Stomach (tissue), 9 donors: ENCODE results near the gene RPL15. TPM values are rescaled to one million over a fixed set of nuclear protein-coding genes. Genes with fewer than 3 reads are reported as not detected.

Experiments used
- DNase-seq, 2 donors: peaks; one replicate each; pipeline versions ENCODE4 v3.0.0 to v3.0.0-alpha.2; 2013 to 2019
- H3K27ac ChIP-seq, 5 donors: fragments of 200-600 bp in 4 of 5; sonication (generic) in 4 of 5; one replicate each; pipeline ENCODE4 v1.5.1; 2013 to 2019; ENCODE audit warnings: mild to moderate bottlenecking in 1 of 5, moderate library complexity in 1 of 5
- H3K27me3 ChIP-seq, 3 donors: fragments of 200-600 bp; sonication (generic); one replicate each; pipeline ENCODE4 v1.5.1; 2017 to 2019; ENCODE audit warnings: mixed run types in 1 of 3
- H3K36me3 ChIP-seq, 4 donors: fragments of 200-600 bp; sonication (generic); 1 replicate in 3 of 4; 2 replicates in 1 of 4; pipeline ENCODE4 v1.5.1; 2016 to 2019
- H3K4me1 ChIP-seq, 4 donors: fragments of 200-600 bp; sonication (generic); one replicate each; pipeline ENCODE4 v1.5.1; 2016 to 2019
- H3K4me3 ChIP-seq, 4 donors: fragments of 200-600 bp; sonication (generic) in 3 of 4; one replicate each; pipeline ENCODE4 v1.5.1; 2016 to 2019; ENCODE audit warnings: mild to moderate bottlenecking in 1 of 4
- H3K9me3 ChIP-seq, 4 donors: fragments of 200-600 bp; sonication (generic); one replicate each; pipeline ENCODE4 v1.5.1; 2016 to 2019
- EP300 ChIP-seq: sonication (generic); formaldehyde crosslinking; IDR thresholded peaks from one replicate; pipeline ENCODE4 v1.6.1; 2017; ENCODE audit warnings: antibody characterized with exemption
- POLR2A ChIP-seq, 4 donors: fragments of 450-650 bp; IDR thresholded peaks; one replicate each; pipeline ENCODE4 v1.6.1; 2016; ENCODE audit warnings: antibody characterized with exemption in 4 of 4, control low read depth in 2 of 4, mild to moderate bottlenecking in 1 of 4, moderate library complexity in 1 of 4
- POLR2AphosphoS5 ChIP-seq, 3 donors: sonication (generic); formaldehyde crosslinking; IDR thresholded peaks; one replicate each; pipeline ENCODE4 v1.6.1; 2016; ENCODE audit warnings: antibody characterized with exemption in 3 of 3
- WGBS, 5 donors: extraction: QIAGEN DNeasy Blood & Tissue Kit in 3 of 5; methylation state at CpG; one replicate each; pipeline versions ENCODE4 v1.1.5 to v1.1.7; 2013 to 2018; 5-methylcytosine and 5-hydroxymethylcytosine counted together
- intact Hi-C: fragments of 100-400 bp; cut with DNase I; formaldehyde crosslinking; loops from one replicate; pipeline ENCODE4 v1.15.1; 2023; ENCODE audit warnings: low total_unique reads
- polyA plus RNA-seq, 3 donors: library from polyadenylated mRNA; stranded (reverse); fragments of 200-250 nt; gene quantifications; one replicate each; pipeline ENCODE4 v1.2.3, GENCODE V29; 2013
- total RNA-seq, 5 donors: library from RNA; depleted of rRNA; stranded (reverse); fragments of >200 nt; gene quantifications; one replicate each; pipeline versions ENCODE4 v1.1.0 to v1.2.3, GENCODE V29; 2014 to 2016
- TF ChIP-seq, protein P1 (sequence below), 7 experiments: fragments of 450-650 bp in 4 of 7; fragments of 200-600 bp in 3 of 7; sonication (generic) in 3 of 7; IDR thresholded peaks; one replicate each; pipeline ENCODE4 v1.5.1; 2016 to 2019; ENCODE audit warnings: antibody characterized with exemption in 7 of 7, control low read depth in 2 of 7, mild to moderate bottlenecking in 1 of 7
- donor health status: healthy with polysubstance abuse.
- donor health status: Bipolar disorder and iron deficiency.
- donor health status: healthy.

RPL15 gene
- total and polyA plus RNA-seq, 8 donors: 121 to 4,768 (median 2,688) TPM

DNA sequence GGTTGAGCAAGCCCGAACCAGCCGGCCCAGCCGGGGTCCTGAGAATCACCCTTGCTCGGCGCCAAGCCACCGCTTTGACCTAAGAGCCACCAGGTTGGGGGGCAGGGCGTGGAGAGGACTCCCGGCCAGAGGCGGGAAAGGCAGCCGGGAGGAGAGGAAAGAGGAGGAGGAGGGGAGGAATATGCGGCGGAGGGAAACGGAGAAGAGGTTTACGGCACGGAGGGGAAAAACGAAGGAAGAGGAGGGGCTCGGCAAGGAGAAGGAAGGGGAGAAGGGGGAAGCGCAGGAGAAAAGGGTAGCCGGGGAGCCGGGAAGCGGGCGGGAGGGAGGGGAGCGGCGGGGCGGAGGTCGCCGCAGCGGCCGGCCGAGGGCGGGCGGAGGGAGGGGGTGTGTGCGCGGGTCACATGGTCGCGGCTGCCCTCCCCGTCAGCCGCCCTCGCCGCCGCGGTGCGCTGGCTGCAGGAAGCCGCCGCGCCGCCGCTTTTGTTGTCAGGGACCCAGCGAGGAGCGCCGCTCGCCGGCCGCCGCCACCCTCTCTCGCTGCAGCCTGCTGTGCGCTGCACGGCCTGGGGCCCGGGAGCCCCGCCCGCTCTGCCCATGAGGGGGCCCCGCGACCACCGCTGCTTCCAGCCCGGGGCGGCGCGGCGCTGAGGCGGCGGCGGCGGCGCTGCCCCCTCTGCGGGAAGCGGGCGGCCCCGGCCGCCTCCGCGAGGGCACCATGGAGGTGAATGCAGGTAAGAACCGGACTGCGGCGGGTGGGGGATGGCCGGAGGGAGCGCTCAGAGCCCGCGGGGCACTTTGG lies 28.1 kb downstream of the RPL15 start, which contains the start of gene NR1D2:
NR1D2 (plus strand) TSS at position 426 of the 802 bp plus-strand sequence; CDS start at position 719, 293 bp downstream.
- Histone ChIP-seq H3K9me3 (no peaks in the 10 kb centered on the region), H3K27ac (peak within 1 kb of the TSS; percentile 96 to 100 (median 100)), H3K27me3 (no peaks in the 10 kb centered on the region), H3K4me1 (peaks cover 22 to 50% (median 42%) of the 10 kb centered on the region in 4 donors), H3K36me3 (no peaks in the 10 kb centered on the region), H3K4me3 (peak within 1 kb of the TSS; percentile 65 to 96 (median 86))
- intact Hi-C loops: no loop called here
- peak; percentile 34 to 92 (median 90) for TF ChIP-seq POLR2AphosphoS5 (IDR thresholded peaks at IDR 0.05)
- TF ChIP-seq, protein P1, sequence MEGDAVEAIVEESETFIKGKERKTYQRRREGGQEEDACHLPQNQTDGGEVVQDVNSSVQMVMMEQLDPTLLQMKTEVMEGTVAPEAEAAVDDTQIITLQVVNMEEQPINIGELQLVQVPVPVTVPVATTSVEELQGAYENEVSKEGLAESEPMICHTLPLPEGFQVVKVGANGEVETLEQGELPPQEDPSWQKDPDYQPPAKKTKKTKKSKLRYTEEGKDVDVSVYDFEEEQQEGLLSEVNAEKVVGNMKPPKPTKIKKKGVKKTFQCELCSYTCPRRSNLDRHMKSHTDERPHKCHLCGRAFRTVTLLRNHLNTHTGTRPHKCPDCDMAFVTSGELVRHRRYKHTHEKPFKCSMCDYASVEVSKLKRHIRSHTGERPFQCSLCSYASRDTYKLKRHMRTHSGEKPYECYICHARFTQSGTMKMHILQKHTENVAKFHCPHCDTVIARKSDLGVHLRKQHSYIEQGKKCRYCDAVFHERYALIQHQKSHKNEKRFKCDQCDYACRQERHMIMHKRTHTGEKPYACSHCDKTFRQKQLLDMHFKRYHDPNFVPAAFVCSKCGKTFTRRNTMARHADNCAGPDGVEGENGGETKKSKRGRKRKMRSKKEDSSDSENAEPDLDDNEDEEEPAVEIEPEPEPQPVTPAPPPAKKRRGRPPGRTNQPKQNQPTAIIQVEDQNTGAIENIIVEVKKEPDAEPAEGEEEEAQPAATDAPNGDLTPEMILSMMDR (IDR thresholded peaks at IDR 0.05): no peak
- DNase-seq: peak; percentile 88 to 96
- 0% methylated on average over 43 to 88 of the region's 88 CpGs for WGBS, 5 donors

DNA sequence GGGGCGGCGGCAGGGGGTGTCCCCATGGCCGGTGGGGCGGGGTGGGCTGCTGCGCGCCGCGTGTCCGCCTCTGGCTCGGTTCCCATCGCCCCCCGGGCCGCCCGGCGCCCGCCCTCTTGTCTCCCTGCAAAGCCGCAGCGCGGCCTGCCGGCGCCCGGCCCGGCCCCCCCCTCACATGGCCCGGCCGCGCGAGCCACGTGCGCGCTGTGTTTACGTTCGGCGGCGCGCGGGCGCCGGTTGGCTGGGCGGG lies 28.7 kb downstream of the RPL15 start:
- peaks cover 28 to 55% (median 48%) of the 10 kb centered on the region in 4 donors for H3K4me1 ChIP-seq

DNA sequence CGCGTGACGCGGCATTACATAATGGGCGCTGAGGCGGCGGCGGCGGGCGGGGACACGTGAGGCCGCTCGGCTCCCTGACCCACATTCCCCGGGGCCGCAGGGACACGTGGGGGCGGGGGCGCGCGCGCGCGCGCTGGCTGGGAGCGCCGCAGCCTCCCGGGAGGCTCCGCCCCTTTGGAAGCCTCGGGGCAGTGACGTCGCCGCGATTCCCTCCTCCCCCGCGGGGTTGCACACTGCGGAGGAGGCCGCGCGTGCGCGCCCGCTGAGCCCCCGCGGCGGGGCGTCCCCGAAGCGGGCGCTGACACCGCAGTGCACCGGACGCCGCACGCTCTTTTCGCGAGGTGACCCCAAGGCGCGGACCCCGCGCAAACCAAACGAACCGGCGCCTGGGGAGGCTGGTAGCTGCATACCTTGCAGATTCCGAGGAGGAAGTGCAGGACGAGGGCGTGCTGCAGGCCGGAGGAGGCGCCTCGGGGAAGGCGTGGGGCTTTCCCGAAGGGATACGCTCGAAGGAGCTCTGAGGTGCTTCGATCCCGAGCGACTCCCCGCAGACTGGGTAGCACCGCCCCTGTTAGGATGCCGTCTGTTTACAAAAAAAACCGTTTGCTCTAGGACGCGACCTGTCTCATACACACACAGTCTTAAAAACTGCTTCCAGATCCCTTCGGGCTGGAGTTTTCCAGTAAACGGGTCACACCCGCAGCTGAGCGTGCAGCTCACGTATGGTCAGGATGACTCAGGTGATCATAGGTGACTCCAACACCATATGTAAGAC lies 29.2 kb downstream of the RPL15 start:
- intact Hi-C loops: no loop called here
- Histone ChIP-seq H3K27me3 (no peaks in the 10 kb centered on the region), H3K9me3 (no peaks in the 10 kb centered on the region), H3K4me1 (peaks cover 33 to 60% (median 53%) of the 10 kb centered on the region in 4 donors), H3K27ac (peak overlapping the region; percentile 91 to 100 (median 98)), H3K36me3 (no peaks in the 10 kb centered on the region), H3K4me3 (peak overlapping the region; percentile 65 to 96 (median 86))
- WGBS, 5 donors: 0 to 1% (median 1%) methylated on average over 23 to 87 of the region's 87 CpGs
- DNase-seq: peak; percentile 99
- TF ChIP-seq POLR2A (IDR thresholded peaks at IDR 0.05): peak in 2 of 4 donors; percentile 15 to 35
- no peak for TF ChIP-seq EP300
- peak in 2 of 3 donors; percentile 50 to 83 for TF ChIP-seq POLR2AphosphoS5 (IDR thresholded peaks at IDR 0.05)
- TF ChIP-seq, protein P1 (IDR thresholded peaks at IDR 0.05): no peak

More for the DNA sequence above, 28.7 kb downstream of the RPL15 start:
- no peak for DNase-seq
- no peaks in the 10 kb centered on the region for H3K27me3 ChIP-seq
- intact Hi-C loops: no loop called here
- H3K9me3 ChIP-seq: no peaks in the 10 kb centered on the region
- TF ChIP-seq POLR2A (IDR thresholded peaks at IDR 0.05): no peak
- TF ChIP-seq POLR2AphosphoS5 (IDR thresholded peaks at IDR 0.05): peak in 2 of 3 donors; percentile 69 to 89
- no peak for TF ChIP-seq EP300
- H3K4me3 ChIP-seq: peak overlapping the region; percentile 65 to 96 (median 86)
- peak overlapping the region; percentile 96 to 100 (median 100) for H3K27ac ChIP-seq
- WGBS, 5 donors: 0 to 1% (median 0%) methylated on average over 1 to 38 of the region's 39 CpGs
- no peaks in the 10 kb centered on the region for H3K36me3 ChIP-seq

DNA sequence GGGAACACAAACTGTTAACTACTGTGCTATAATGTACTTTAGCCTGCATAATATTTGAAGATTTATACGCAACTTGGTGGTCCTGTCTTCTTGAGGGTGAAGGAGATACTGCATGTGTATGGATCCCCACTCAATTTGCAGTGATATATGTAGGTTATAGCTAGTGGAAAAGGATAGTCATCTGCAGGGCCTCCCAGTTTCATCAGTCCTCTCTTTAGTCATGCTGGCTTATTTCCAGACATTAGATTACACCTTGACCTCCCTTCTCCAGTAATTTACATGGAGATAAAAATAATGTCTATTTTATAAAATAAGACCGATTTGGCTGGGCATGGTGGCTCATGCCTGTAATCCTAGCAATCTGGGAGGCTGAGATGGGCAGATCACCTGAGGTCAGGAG lies 31.8 kb downstream of the RPL15 start:
- Histone ChIP-seq H3K36me3 (no peaks in the 10 kb centered on the region), H3K4me3 (no peak overlapping the region), H3K9me3 (no peaks in the 10 kb centered on the region), H3K4me1 (peaks cover 43 to 85% (median 65%) of the 10 kb centered on the region in 4 donors), H3K27me3 (no peaks in the 10 kb centered on the region), H3K27ac (peak overlapping the region in 4 of 5 donors; percentile 96 to 100 (median 99))
- intact Hi-C loops: no loop called here
- TF ChIP-seq, protein P1 (IDR thresholded peaks at IDR 0.05): no peak
- TF ChIP-seq POLR2A (IDR thresholded peaks at IDR 0.05) (no peak), POLR2AphosphoS5 (IDR thresholded peaks at IDR 0.05) (no peak), EP300 (no peak)
- DNase-seq: no peak
- 61 to 67% (median 64%) methylated on average over 2 of the region's 2 CpGs for WGBS, 5 donors
